ENCODE data around the gene ZNF527. TPM values are rescaled to one million over a fixed set of nuclear protein-coding genes. Genes with fewer than 3 reads are reported as not detected.
"Not testable (repeated sequence)": the region's sequence is repeated elsewhere in the genome, so short reads cannot be mapped to it uniquely, and the experiment has no call there.

The ZNF527 gene
- total RNA-seq, 2 donors from 2014 or later: 4.2 to 5.3 TPM

- Mint-ChIP-seq H3K4me3 (no peak overlapping the region), H3K9me3 (peaks cover 22 to 27% of the 10 kb centered on the region in 2 donors), H3K36me3 (ENCODE audit: insufficient read depth in 2 of 2) (peaks cover 37 to 64% of the 10 kb centered on the region in 2 donors), H3K27ac (no peak overlapping the region), H3K4me1 (ENCODE audit: low read depth) (no peaks in the 10 kb centered on the region), H3K27me3 (ENCODE audit: low read depth) (no peaks in the 10 kb centered on the region)
- DNase-seq (no peak), ATAC-seq (replicated peaks in 1 of 2) (no peak)
These were observed 18.3 kb downstream of the ZNF527 start for GRCh38 chr19:37389234-37389633.

DNA sequence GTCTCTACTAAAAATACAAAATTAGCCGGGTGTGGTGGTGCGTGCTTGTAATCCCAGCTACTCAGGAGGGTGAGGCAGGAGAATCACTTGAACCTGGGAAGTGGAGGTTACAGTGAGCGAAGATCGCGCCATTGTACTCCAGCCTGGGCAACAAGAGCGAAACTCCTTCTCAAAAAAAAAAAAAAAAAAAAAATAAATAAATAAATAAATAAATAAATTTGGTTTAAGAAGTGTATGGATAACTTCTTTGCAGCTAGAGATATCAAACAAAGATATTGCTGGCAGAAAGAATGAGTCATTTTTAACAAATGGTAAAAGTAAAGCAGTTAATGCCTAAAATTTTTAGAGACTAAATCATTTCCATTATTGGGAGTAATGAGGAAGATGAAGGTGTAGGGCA is 20.5 kb downstream of the ZNF527 start:
- not testable (repeated sequence) for H3K27ac Mint-ChIP-seq; H3K4me3 Mint-ChIP-seq; DNase-seq; H3K27me3 Mint-ChIP-seq (ENCODE audit: low read depth); H3K4me1 Mint-ChIP-seq (ENCODE audit: low read depth); ATAC-seq (replicated peaks in 1 of 2)
- peaks cover 30 to 50% of the 10 kb centered on the region in 2 donors for H3K36me3 Mint-ChIP-seq (ENCODE audit: insufficient read depth in 2 of 2)
- H3K9me3 Mint-ChIP-seq: peaks cover 20 to 26% of the 10 kb centered on the region in 2 donors

- H3K4me3 Mint-ChIP-seq: no peak overlapping the region
- H3K27ac Mint-ChIP-seq: no peak overlapping the region
- H3K4me1 Mint-ChIP-seq (ENCODE audit: low read depth): no peaks in the 10 kb centered on the region
- no peak for ATAC-seq (replicated peaks in 1 of 2)
- H3K27me3 Mint-ChIP-seq (ENCODE audit: low read depth): no peaks in the 10 kb centered on the region
- H3K36me3 Mint-ChIP-seq (ENCODE audit: insufficient read depth in 2 of 2): peaks cover 20 to 31% of the 10 kb centered on the region in 2 donors
- DNase-seq: no peak
- H3K9me3 Mint-ChIP-seq: peaks cover 20 to 30% of the 10 kb centered on the region in 2 donors
These were observed 30.2 kb downstream of the ZNF527 start for GRCh38 chr19:37401078-37401477.

DNA sequence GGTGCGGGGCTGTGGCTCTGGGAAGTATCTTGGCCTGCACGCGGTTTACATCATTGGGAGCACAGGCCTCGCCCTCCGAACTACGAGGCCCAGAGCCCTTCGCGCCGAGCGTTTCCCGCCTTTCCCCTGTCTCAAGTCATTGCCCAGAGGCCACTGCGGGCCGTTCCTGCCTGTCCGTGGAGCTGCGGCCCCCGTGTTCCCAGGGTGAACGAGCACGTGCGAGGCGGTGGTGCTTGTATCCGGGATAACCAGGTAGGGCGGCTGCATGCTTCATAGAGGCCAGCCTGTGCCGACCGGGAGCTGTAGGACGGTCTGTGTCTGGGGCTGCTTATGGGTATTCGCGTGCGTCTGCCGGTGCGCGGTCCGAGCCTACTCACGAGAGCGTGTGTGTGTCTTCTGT is 32.5 kb downstream of the ZNF527 start:
- no peaks in the 10 kb centered on the region for H3K27me3 Mint-ChIP-seq (ENCODE audit: low read depth)
- no peaks in the 10 kb centered on the region for H3K4me1 Mint-ChIP-seq (ENCODE audit: low read depth)
- H3K36me3 Mint-ChIP-seq (ENCODE audit: insufficient read depth in 2 of 2): peaks cover 27 to 40% of the 10 kb centered on the region in 2 donors
- peaks cover 22 to 26% of the 10 kb centered on the region in 2 donors for H3K9me3 Mint-ChIP-seq
- ATAC-seq (replicated peaks in 1 of 2) (no peak), DNase-seq (no peak)
- H3K4me3 Mint-ChIP-seq: no peak overlapping the region
- no peak overlapping the region for H3K27ac Mint-ChIP-seq

DNA sequence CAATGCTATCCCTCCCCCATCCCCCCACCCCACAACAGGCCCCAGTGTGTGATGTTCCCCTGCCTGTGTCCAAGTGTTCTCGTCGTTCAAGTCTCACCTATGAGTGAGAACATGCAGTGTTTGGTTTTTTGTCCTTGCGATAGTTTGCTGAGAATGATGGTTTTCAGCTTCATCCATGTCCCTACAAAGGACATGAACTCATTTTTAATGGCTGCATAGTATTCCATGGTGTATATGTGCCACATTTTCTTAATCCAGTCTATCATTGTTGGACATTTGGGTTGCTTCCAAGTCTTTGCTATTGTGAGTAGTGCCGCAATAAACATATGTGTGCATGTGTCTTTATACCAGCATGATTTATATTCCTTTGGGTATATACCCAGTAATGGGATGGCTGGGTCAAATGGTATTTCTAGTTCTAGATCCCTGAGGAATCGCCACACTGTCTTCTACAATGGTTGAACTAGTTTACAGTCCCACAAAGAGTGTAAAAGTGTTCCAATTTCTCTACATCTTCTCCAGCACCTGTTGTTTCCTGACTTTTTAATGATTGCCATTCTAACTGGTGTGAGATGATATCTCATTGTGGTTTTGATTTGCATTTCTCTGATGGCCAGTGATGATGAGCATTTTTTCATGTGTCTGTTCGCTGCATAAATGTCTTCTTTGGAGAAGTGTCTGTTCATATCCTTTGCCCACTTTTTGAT is 35.4 kb downstream of the ZNF527 start:
- H3K27me3 Mint-ChIP-seq (ENCODE audit: low read depth); H3K4me3 Mint-ChIP-seq; ATAC-seq (replicated peaks in 1 of 2); H3K4me1 Mint-ChIP-seq (ENCODE audit: low read depth); DNase-seq; H3K27ac Mint-ChIP-seq: not testable (repeated sequence)
- peaks cover 15 to 19% of the 10 kb centered on the region in 2 donors for H3K9me3 Mint-ChIP-seq
- peaks cover 28 to 39% of the 10 kb centered on the region in 2 donors for H3K36me3 Mint-ChIP-seq (ENCODE audit: insufficient read depth in 2 of 2)

DNA sequence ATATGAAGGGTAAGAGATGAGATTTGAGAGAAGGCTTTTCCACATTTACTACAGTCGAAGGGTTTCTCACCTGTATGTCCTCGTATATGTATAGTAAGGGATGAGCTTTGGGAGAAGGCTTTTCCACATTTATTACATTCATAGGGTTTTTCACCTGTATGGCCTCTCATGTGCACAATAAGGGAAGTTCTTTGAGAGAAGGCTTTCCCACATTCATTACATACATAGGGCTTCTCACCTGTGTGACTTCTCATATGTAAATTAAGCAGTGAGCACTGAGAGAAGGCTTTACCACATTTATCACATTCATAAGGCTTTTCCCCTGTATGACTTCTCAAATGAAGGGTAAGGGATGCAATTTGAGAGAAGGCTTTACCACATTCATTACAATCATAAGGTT is 41.8 kb downstream of the ZNF527 start:
- ATAC-seq (replicated peaks in 1 of 2): no peak
- Mint-ChIP-seq H3K4me1 (ENCODE audit: low read depth) (no peaks in the 10 kb centered on the region), H3K36me3 (ENCODE audit: insufficient read depth in 2 of 2) (peaks cover 31 to 57% of the 10 kb centered on the region in 2 donors), H3K27me3 (ENCODE audit: low read depth) (no peaks in the 10 kb centered on the region), H3K9me3 (peaks cover 16 to 18% of the 10 kb centered on the region in 2 donors), H3K4me3 (no peak overlapping the region), H3K27ac (no peak overlapping the region)
- no peak for DNase-seq

DNA sequence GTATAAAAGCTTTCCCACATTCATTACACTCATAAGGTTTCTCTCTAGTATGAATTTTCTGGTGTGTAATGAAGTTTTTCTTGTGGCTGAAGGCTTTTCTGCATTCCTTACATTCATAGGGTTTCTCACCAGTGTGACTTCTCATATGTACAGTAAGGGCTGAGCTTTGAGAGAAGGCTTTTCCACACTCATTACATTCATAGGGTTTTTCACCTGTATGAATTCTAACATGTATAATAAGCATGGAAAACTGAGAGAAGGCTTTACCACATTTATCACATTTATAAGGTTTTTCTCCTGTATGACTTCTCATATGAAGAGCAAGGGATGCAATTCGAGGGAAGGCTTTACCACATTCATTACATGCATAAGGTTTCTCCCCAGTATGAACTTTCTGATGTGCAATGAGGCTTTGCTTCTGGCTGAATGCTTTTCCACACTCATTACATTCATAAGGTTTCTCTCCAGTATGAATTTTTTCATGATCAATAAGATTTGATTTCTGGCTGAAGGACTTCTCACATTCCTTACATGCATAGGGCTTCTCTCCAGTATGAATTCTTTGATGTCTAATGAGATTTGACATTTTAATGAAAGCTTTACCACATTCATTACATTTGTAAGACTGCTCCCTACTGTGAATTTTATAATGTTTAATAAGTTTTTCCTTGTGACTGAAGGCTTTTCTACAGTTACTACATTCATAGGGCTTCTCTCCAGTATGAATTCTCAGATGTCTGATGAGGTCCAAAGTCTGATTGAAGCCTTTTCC is 42.6 kb downstream of the ZNF527 start:
- Mint-ChIP-seq H3K9me3 (peaks cover 19 to 22% of the 10 kb centered on the region in 2 donors), H3K27me3 (ENCODE audit: low read depth) (no peaks in the 10 kb centered on the region), H3K27ac (no peak overlapping the region), H3K36me3 (ENCODE audit: insufficient read depth in 2 of 2) (peaks cover 32 to 60% of the 10 kb centered on the region in 2 donors), H3K4me3 (no peak overlapping the region), H3K4me1 (ENCODE audit: low read depth) (no peaks in the 10 kb centered on the region)
- no peak for DNase-seq
- ATAC-seq (replicated peaks in 1 of 2): no peak

Other genes starting within 250 kb of the ZNF527 start
- 10 to 100 TPM; 13.8 to 17.5 TPM for gene ZNF585A, start 198.4 kb upstream of the ZNF527 start, total RNA-seq
- gene ZNF585B, start 160.6 kb upstream of the ZNF527 start, total RNA-seq: 10 to 100 TPM; 13.1 to 17.1 TPM
- gene ZNF383, start 152.9 kb upstream of the ZNF527 start, total RNA-seq: 10 to 100 TPM; 14.3 to 15.1 TPM
- 10 to 100 TPM in 1 of 2 donors, 1 to 10 TPM in 1; 9.8 to 16.1 TPM for gene ZNF569, start 96.3 kb downstream of the ZNF527 start, total RNA-seq
- gene ZNF570, start 98.3 kb downstream of the ZNF527 start, total RNA-seq: 1 to 10 TPM; 6.4 to 7.7 TPM
- 1 to 10 TPM; 4.5 to 6.7 TPM for gene ZNF793, start 135.8 kb downstream of the ZNF527 start, total RNA-seq
- 1 to 10 TPM; 6.2 to 9.4 TPM for gene ZNF571, start 223.7 kb downstream of the ZNF527 start, total RNA-seq
- gene ZNF540, start 223.8 kb downstream of the ZNF527 start, total RNA-seq: 1 to 10 TPM; 2.3 TPM